K562 (cell line): ENCODE results near the gene TEDDM1. TPM values are rescaled to one million over a fixed set of nuclear protein-coding genes. Genes with fewer than 3 reads are reported as not detected.

ENCODE experiments used
- ATAC-seq: fragments of 200-7000 bp; cut with Tn5 transposase; 3 replicates; pipeline ENCODE4 v1.9.1; 2020; ENCODE audit warnings: moderate library complexity
- BruUV-seq: library from RNA; stranded (reverse); fragments of 400-500 nt; replicated peaks from 2 replicates; lab custom pipeline; 2021; lab: Mats Ljungman, UMichigan
- CTCF ChIA-PET: fragments of 300-600 bp; formaldehyde crosslinking; extraction: SDS; loops from one replicate; lab custom pipeline; 2021; ENCODE audit warnings: low intra/inter-chr PET ratio; lab: Yijun Ruan, JAX
- POLR2A ChIA-PET: fragments of 300-600, 350-650 bp; sonication (Branson Sonifier 250); formaldehyde crosslinking; extraction: SDS; loops from one replicate; lab custom pipeline; 2021; ENCODE audit warnings: antibody characterized with exemption, inconsistent platforms; lab: Yijun Ruan, JAX
- DNase-seq, 4 experiments: peaks; one replicate each; pipeline versions ENCODE4 v3.0.0 to v3.0.0-alpha.2; 2011 to 2018; ENCODE audit warnings: low spot score in 3 of 4, mixed read lengths in 3 of 4; ENCODE audit errors: extremely low read depth in 1 of 4
- FAIRE-seq: peaks from 2 replicates; lab custom pipeline; 2011; peaks lifted over from hg19 to GRCh38; lab: Jason Lieb, UNC
- H2AFZ ChIP-seq: 2 replicates; pipeline ENCODE4 v1.6.0; 2011; ENCODE audit warnings: low read depth, low read length, control low read depth, inconsistent platforms
- H3K27ac ChIP-seq: fragments of 200-600 bp; 3 replicates; pipeline ENCODE4 v1.8.0; 2011; ENCODE audit warnings: low read depth, mild to moderate bottlenecking, control low read depth, inconsistent platforms, low read length, moderate library complexity, mixed read lengths; ENCODE audit errors: extremely low read depth
- H3K27me3 ChIP-seq, 2 experiments: fragments of 300-600 bp in 1 of 2; 2 replicates in 1 of 2; 3 replicates in 1 of 2; pipeline versions ENCODE4 v1.6.0 to v1.8.0; 2011; ENCODE audit warnings: inconsistent platforms in 2 of 2, low read length in 2 of 2, mild to moderate bottlenecking in 1 of 2, mixed read lengths in 1 of 2, moderate library complexity in 1 of 2; ENCODE audit not compliant: control insufficient read depth in 2 of 2, insufficient read depth in 2 of 2
- H3K36me3 ChIP-seq: fragments of 300-600 bp; 3 replicates; pipeline ENCODE4 v1.8.0; 2011; ENCODE audit warnings: mild to moderate bottlenecking, low read length, inconsistent platforms; ENCODE audit not compliant: control insufficient read depth, insufficient read depth
- H3K4me1 ChIP-seq, 2 experiments: fragments of 200-600 bp in 1 of 2; replicated peaks in 1 of 2; 2 replicates in 1 of 2; 3 replicates in 1 of 2; pipeline versions ENCODE4 v1.5.1 to v1.8.0; 2011; ENCODE audit warnings: inconsistent platforms in 2 of 2, low read length in 2 of 2, mild to moderate bottlenecking in 1 of 2, mixed read lengths in 1 of 2, moderate library complexity in 1 of 2; ENCODE audit not compliant: control insufficient read depth in 2 of 2, insufficient read depth in 2 of 2
- H3K4me2 ChIP-seq: 2 replicates; pipeline ENCODE4 v1.6.1; 2011; ENCODE audit warnings: low read length, control low read depth, inconsistent platforms, mixed read lengths; ENCODE audit not compliant: insufficient read depth
- H3K4me3 ChIP-seq: fragments of 200-600 bp; sonication (generic), shearing (Covaris generic); 2 replicates; pipeline ENCODE4 v1.5.1; 2016; ENCODE audit warnings: control low read depth, inconsistent platforms
- H3K79me2 ChIP-seq: fragments of 200-600 bp; 3 replicates; pipeline ENCODE4 v1.8.0; 2011; ENCODE audit warnings: low read length, inconsistent platforms; ENCODE audit not compliant: control insufficient read depth, insufficient read depth
- H3K9ac ChIP-seq, 2 experiments: 2 replicates each; pipeline versions ENCODE4 v1.6.0 to v1.6.1; 2011; ENCODE audit warnings: low read depth in 2 of 2, low read length in 2 of 2, control low read depth in 1 of 2, inconsistent platforms in 1 of 2, mild to moderate bottlenecking in 1 of 2, mixed read lengths in 1 of 2; ENCODE audit not compliant: insufficient read depth in 1 of 2
- H3K9me1 ChIP-seq: one replicate; pipeline ENCODE4 v1.6.0; 2011; ENCODE audit warnings: inconsistent platforms, mild to moderate bottlenecking, low read length, moderate library complexity; ENCODE audit not compliant: control insufficient read depth, insufficient read depth
- H3K9me3 ChIP-seq: replicated peaks from 2 replicates; pipeline ENCODE4 v1.5.1; 2011; ENCODE audit warnings: low read depth, low read length, inconsistent platforms; ENCODE audit not compliant: control insufficient read depth, insufficient read depth
- H4K20me1 ChIP-seq: replicated peaks from 2 replicates; pipeline ENCODE4 v1.6.1; 2011; ENCODE audit warnings: low read length, inconsistent platforms, mixed read lengths; ENCODE audit not compliant: control insufficient read depth, insufficient read depth
- CBX1 ChIP-seq: sonication (generic); IDR thresholded peaks from 2 replicates; pipeline ENCODE4 v1.6.1; 2016; ENCODE audit warnings: antibody characterized with exemption, low read depth, mild to moderate bottlenecking
- DMBX1 ChIP-seq: fragments of 250-450 bp; sonication (Bioruptor Pico); IDR thresholded peaks from 2 replicates; pipeline ENCODE4 v1.8.0; 2022; ENCODE audit warnings: inconsistent platforms, mild to moderate bottlenecking, moderate library complexity, borderline replicate concordance
- NCOR1 ChIP-seq: fragments of 450-650 bp; IDR thresholded peaks from 2 replicates; pipeline ENCODE4 v1.6.1; 2016; ENCODE audit warnings: mild to moderate bottlenecking, moderate library complexity
- ZNF212 ChIP-seq: fragments of 450-650 bp; formaldehyde crosslinking; IDR thresholded peaks from 2 replicates; pipeline ENCODE4 v1.4.0; 2020; ENCODE audit warnings: mild to moderate bottlenecking
- WGBS: fragments of 100-300 bp; shearing (Covaris generic); methylation state at CpG from one replicate; pipeline ENCODE4 v1.1.6; 2016; ENCODE audit warnings: low coverage, mixed read lengths; ENCODE audit not compliant: insufficient coverage; ENCODE audit errors: missing lambda C conversion rate; 5-methylcytosine and 5-hydroxymethylcytosine counted together
- in situ Hi-C: fragments of 300-500 bp; cut with MboI; formaldehyde crosslinking; loops from 4 replicates; pipeline ENCODE4 v1.15.0; 2018; ENCODE audit warnings: inconsistent platforms, mixed read lengths
- intact Hi-C: fragments of 100-400 bp; cut with micrococcal nuclease; formaldehyde crosslinking; loops from 2 replicates; pipeline ENCODE4 v1.14.2; 2022
- polyA plus RNA-seq, 8 experiments: library from polyadenylated mRNA; depleted of rRNA in 4 of 8; stranded (reverse) in 5 of 8; unstranded in 3 of 8; fragments of >200 nt; fragmentation: Nextera tagmentation in 2 of 8; fragmentation: Illumina TruSeq in 1 of 8; extraction: Ambion mirVana in 2 of 8; extraction: Trizol in 1 of 8; gene quantifications; 2 replicates each; pipeline versions ENCODE4 v1.2.1 to v1.2.3, GENCODE V29; 2011 to 2014; ENCODE audit warnings: inconsistent platforms in 1 of 8, missing spikeins in 1 of 8
- total RNA-seq, 7 experiments: library from RNA; depleted of rRNA in 6 of 7; stranded (reverse); fragments of >200 nt in 6 of 7; fragmentation: Illumina TruSeq in 2 of 7; extraction: Trizol in 2 of 7; gene quantifications; 2 replicates each; pipeline versions ENCODE4 v1.2.1 to v1.2.3, GENCODE V29; 2011 to 2021; ENCODE audit warnings: low replicate concordance in 1 of 7
- TF ChIP-seq, protein P1 (sequence below): fragments of 450-650 bp; IDR thresholded peaks from 2 replicates; pipeline ENCODE4 v1.6.1; 2017; ENCODE audit warnings: antibody characterized with exemption, mild to moderate bottlenecking
- TF ChIP-seq, protein P2 (sequence below): fragments of 450-650 bp; IDR thresholded peaks from 2 replicates; pipeline ENCODE4 v1.6.1; 2016; ENCODE audit warnings: mild to moderate bottlenecking, moderate library complexity

TEDDM1 gene
- total and polyA plus RNA-seq, 9 of the 15 experiments (the other 6 are each of a cell fraction or from before 2014, with no cell fraction given) = not detected

- H3K4me3 ChIP-seq = no peak overlapping the region
- H3K79me2 ChIP-seq = peaks cover 21% of the 10 kb centered on the region
- peaks cover 13 to 28% of the 10 kb centered on the region in 2 experiments; a peak in 4 of 5 replicates for H3K4me1 ChIP-seq
- 70% methylated on average over 3 of the region's 3 CpGs for WGBS
- POLR2A ChIA-PET = interaction anchor here (1.2 to 2.3 kb wide), 5 partner anchors 96 to 310 kb away, joined by 3 to 20 read pairs (median 4); no protein-coding TSS in a partner anchor
- CTCF ChIA-PET = interaction anchor here (1.5 to 3.9 kb wide), 3 partner anchors 94 to 311 kb away, joined by 7 to 53 read pairs (median 42); no protein-coding TSS in a partner anchor
- FAIRE-seq (no peak), DNase-seq (no peak), ATAC-seq (no peak)
- no peaks in the 10 kb centered on the region for H3K9me1 ChIP-seq
- no peak overlapping the region for H3K27ac ChIP-seq
- BruUV-seq = no TSS peak
- H3K9ac ChIP-seq = no peak overlapping the region
- H3K9me3 ChIP-seq = no peaks in the 10 kb centered on the region
- H3K36me3 ChIP-seq = no peaks in the 10 kb centered on the region; the same call in 2 of the 3 replicates
- H3K27me3 ChIP-seq = no peaks in the 10 kb centered on the region
- intact Hi-C loops = loop anchor here (1.0 to 2.0 kb wide), 6 partner anchors 75 to 311 kb away; no protein-coding TSS in a partner anchor
- in situ Hi-C loops = loop anchor here (5.0 kb wide), 2 partner anchors 254 to 309 kb away; no protein-coding TSS in a partner anchor
- H3K4me2 ChIP-seq = no peak overlapping the region
- no peaks in the 10 kb centered on the region for H4K20me1 ChIP-seq
- peak overlapping the region; percentile 84 for H2AFZ ChIP-seq
- TF ChIP-seq NCOR1 = no peak
- TF ChIP-seq, protein P1, sequence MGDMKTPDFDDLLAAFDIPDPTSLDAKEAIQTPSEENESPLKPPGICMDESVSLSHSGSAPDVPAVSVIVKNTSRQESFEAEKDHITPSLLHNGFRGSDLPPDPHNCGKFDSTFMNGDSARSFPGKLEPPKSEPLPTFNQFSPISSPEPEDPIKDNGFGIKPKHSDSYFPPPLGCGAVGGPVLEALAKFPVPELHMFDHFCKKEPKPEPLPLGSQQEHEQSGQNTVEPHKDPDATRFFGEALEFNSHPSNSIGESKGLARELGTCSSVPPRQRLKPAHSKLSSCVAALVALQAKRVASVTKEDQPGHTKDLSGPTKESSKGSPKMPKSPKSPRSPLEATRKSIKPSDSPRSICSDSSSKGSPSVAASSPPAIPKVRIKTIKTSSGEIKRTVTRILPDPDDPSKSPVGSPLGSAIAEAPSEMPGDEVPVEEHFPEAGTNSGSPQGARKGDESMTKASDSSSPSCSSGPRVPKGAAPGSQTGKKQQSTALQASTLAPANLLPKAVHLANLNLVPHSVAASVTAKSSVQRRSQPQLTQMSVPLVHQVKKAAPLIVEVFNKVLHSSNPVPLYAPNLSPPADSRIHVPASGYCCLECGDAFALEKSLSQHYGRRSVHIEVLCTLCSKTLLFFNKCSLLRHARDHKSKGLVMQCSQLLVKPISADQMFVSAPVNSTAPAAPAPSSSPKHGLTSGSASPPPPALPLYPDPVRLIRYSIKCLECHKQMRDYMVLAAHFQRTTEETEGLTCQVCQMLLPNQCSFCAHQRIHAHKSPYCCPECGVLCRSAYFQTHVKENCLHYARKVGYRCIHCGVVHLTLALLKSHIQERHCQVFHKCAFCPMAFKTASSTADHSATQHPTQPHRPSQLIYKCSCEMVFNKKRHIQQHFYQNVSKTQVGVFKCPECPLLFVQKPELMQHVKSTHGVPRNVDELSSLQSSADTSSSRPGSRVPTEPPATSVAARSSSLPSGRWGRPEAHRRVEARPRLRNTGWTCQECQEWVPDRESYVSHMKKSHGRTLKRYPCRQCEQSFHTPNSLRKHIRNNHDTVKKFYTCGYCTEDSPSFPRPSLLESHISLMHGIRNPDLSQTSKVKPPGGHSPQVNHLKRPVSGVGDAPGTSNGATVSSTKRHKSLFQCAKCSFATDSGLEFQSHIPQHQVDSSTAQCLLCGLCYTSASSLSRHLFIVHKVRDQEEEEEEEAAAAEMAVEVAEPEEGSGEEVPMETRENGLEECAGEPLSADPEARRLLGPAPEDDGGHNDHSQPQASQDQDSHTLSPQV = 0 out of 2 replicates have a peak, but pooled peaks have one; percentile 12
- no peak for TF ChIP-seq ZNF212
- no peak for TF ChIP-seq CBX1
- TF ChIP-seq, protein P2, sequence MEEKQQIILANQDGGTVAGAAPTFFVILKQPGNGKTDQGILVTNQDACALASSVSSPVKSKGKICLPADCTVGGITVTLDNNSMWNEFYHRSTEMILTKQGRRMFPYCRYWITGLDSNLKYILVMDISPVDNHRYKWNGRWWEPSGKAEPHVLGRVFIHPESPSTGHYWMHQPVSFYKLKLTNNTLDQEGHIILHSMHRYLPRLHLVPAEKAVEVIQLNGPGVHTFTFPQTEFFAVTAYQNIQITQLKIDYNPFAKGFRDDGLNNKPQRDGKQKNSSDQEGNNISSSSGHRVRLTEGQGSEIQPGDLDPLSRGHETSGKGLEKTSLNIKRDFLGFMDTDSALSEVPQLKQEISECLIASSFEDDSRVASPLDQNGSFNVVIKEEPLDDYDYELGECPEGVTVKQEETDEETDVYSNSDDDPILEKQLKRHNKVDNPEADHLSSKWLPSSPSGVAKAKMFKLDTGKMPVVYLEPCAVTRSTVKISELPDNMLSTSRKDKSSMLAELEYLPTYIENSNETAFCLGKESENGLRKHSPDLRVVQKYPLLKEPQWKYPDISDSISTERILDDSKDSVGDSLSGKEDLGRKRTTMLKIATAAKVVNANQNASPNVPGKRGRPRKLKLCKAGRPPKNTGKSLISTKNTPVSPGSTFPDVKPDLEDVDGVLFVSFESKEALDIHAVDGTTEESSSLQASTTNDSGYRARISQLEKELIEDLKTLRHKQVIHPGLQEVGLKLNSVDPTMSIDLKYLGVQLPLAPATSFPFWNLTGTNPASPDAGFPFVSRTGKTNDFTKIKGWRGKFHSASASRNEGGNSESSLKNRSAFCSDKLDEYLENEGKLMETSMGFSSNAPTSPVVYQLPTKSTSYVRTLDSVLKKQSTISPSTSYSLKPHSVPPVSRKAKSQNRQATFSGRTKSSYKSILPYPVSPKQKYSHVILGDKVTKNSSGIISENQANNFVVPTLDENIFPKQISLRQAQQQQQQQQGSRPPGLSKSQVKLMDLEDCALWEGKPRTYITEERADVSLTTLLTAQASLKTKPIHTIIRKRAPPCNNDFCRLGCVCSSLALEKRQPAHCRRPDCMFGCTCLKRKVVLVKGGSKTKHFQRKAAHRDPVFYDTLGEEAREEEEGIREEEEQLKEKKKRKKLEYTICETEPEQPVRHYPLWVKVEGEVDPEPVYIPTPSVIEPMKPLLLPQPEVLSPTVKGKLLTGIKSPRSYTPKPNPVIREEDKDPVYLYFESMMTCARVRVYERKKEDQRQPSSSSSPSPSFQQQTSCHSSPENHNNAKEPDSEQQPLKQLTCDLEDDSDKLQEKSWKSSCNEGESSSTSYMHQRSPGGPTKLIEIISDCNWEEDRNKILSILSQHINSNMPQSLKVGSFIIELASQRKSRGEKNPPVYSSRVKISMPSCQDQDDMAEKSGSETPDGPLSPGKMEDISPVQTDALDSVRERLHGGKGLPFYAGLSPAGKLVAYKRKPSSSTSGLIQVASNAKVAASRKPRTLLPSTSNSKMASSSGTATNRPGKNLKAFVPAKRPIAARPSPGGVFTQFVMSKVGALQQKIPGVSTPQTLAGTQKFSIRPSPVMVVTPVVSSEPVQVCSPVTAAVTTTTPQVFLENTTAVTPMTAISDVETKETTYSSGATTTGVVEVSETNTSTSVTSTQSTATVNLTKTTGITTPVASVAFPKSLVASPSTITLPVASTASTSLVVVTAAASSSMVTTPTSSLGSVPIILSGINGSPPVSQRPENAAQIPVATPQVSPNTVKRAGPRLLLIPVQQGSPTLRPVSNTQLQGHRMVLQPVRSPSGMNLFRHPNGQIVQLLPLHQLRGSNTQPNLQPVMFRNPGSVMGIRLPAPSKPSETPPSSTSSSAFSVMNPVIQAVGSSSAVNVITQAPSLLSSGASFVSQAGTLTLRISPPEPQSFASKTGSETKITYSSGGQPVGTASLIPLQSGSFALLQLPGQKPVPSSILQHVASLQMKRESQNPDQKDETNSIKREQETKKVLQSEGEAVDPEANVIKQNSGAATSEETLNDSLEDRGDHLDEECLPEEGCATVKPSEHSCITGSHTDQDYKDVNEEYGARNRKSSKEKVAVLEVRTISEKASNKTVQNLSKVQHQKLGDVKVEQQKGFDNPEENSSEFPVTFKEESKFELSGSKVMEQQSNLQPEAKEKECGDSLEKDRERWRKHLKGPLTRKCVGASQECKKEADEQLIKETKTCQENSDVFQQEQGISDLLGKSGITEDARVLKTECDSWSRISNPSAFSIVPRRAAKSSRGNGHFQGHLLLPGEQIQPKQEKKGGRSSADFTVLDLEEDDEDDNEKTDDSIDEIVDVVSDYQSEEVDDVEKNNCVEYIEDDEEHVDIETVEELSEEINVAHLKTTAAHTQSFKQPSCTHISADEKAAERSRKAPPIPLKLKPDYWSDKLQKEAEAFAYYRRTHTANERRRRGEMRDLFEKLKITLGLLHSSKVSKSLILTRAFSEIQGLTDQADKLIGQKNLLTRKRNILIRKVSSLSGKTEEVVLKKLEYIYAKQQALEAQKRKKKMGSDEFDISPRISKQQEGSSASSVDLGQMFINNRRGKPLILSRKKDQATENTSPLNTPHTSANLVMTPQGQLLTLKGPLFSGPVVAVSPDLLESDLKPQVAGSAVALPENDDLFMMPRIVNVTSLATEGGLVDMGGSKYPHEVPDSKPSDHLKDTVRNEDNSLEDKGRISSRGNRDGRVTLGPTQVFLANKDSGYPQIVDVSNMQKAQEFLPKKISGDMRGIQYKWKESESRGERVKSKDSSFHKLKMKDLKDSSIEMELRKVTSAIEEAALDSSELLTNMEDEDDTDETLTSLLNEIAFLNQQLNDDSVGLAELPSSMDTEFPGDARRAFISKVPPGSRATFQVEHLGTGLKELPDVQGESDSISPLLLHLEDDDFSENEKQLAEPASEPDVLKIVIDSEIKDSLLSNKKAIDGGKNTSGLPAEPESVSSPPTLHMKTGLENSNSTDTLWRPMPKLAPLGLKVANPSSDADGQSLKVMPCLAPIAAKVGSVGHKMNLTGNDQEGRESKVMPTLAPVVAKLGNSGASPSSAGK = peak; percentile 25; the same call in 1 of the 2 replicates
- no peak for TF ChIP-seq DMBX1 (CRISPR knock-in tag)
These were observed 4.6 kb downstream of the TEDDM1 start for GRCh38 chr1:182395906-182396305.
